GM18498 (cell line): ENCODE data around the gene UBXN7.
A peak's percentile ranks its signal among the peaks of the same experiment; 100 is the strongest.
"Not testable (repeated sequence)": the region's sequence is repeated elsewhere in the genome, so short reads cannot be mapped to it uniquely, and the experiment has no call there.

Experiments
- ATAC-seq: cut with Tn5 transposase; IDR thresholded peaks from one replicate; pipeline ENCODE4 v1.9.1; 2021; ENCODE audit warnings: mild to moderate bottlenecking, moderate library complexity; ENCODE audit not compliant: unreplicated experiment

UBXN7 gene

GRCh38 chr3:196432137-196432879, at the start of gene UBXN7:
TSS of gene UBXN7 (minus strand) at chr3:196432427. CDS start at chr3:196432399, 28 bp downstream.
- peak; percentile 87 for ATAC-seq

GRCh38 chr3:196477678-196478077, 45.5 kb upstream of the UBXN7 start:
- no peak for ATAC-seq

GRCh38 chr3:196472286-196472685, 40.1 kb upstream of the UBXN7 start:
- ATAC-seq = no peak

- no peak for ATAC-seq
Observed at GRCh38 chr3:196471551-196471950, 39.3 kb upstream of the UBXN7 start.

GRCh38 chr3:196470182-196470581, 38.0 kb upstream of the UBXN7 start:
- not testable (repeated sequence) for ATAC-seq

- ATAC-seq = no peak
Observed at GRCh38 chr3:196463804-196464203, 31.6 kb upstream of the UBXN7 start.

GRCh38 chr3:196463478-196463756, 31.2 kb upstream of the UBXN7 start:
- no peak for ATAC-seq

GRCh38 chr3:196462680-196463477, 30.7 kb upstream of the UBXN7 start:
- ATAC-seq = not testable (repeated sequence)

- no peak for ATAC-seq
Observed at GRCh38 chr3:196458063-196458462, 25.8 kb upstream of the UBXN7 start.

- not testable (repeated sequence) for ATAC-seq
Observed at GRCh38 chr3:196457470-196457869, 25.2 kb upstream of the UBXN7 start.

- ATAC-seq = no peak
Observed at GRCh38 chr3:196454935-196455334, 22.7 kb upstream of the UBXN7 start.

GRCh38 chr3:196445391-196445790, 13.2 kb upstream of the UBXN7 start:
- ATAC-seq = not testable (repeated sequence)

- no peak for ATAC-seq
Observed at GRCh38 chr3:196444500-196444894, 12.3 kb upstream of the UBXN7 start.

- peak; percentile 37 for ATAC-seq
Observed at GRCh38 chr3:196440696-196441095, 8.5 kb upstream of the UBXN7 start.

GRCh38 chr3:196440041-196440537, 7.9 kb upstream of the UBXN7 start:
- ATAC-seq = peak; percentile 49

- ATAC-seq = peak; percentile 33
Observed at GRCh38 chr3:196431181-196432136, 768 bp downstream of the UBXN7 start.

- no peak for ATAC-seq
Observed at GRCh38 chr3:196428041-196428440, 4.2 kb downstream of the UBXN7 start.

- ATAC-seq = not testable (repeated sequence)
Observed at GRCh38 chr3:196424421-196424820, 7.8 kb downstream of the UBXN7 start.

GRCh38 chr3:196423044-196423781, 9.0 kb downstream of the UBXN7 start:
- ATAC-seq = no peak

GRCh38 chr3:196421668-196422067, 10.6 kb downstream of the UBXN7 start:
- not testable (repeated sequence) for ATAC-seq
